Nephron progenitor cell (in vitro differentiated cells): ENCODE results near the gene SPATA33.
"Not testable (repeated sequence)": the region's sequence is repeated elsewhere in the genome, so short reads cannot be mapped to it uniquely, and the experiment has no call there.

ENCODE experiments used
- DNase-seq: peaks from one replicate; pipeline ENCODE4 v3.0.0; 2021
- H3K27ac Mint-ChIP-seq: 2 replicates; pipeline ENCODE4 v1.8.0; 2021; ENCODE audit warnings: mild to moderate bottlenecking, moderate library complexity, mixed read lengths
- H3K27me3 Mint-ChIP-seq: 2 replicates; pipeline ENCODE4 v1.8.0; 2021; ENCODE audit warnings: mild to moderate bottlenecking, low read depth, mixed read lengths; ENCODE audit not compliant: poor library complexity
- H3K36me3 Mint-ChIP-seq: 2 replicates; pipeline ENCODE4 v1.8.0; 2021; ENCODE audit warnings: low read depth, mixed read lengths
- H3K4me1 Mint-ChIP-seq: 2 replicates; pipeline ENCODE4 v1.8.0; 2021; ENCODE audit warnings: mixed read lengths
- H3K4me3 Mint-ChIP-seq: 2 replicates; pipeline ENCODE4 v1.8.0; 2021; ENCODE audit warnings: mild to moderate bottlenecking, moderate library complexity, mixed read lengths
- H3K9me3 Mint-ChIP-seq: 2 replicates; pipeline ENCODE4 v1.8.0; 2021; ENCODE audit warnings: mild to moderate bottlenecking, moderate library complexity, mixed read lengths
- CTCF ChIP-seq: fragments of 200-600 bp; sonication (generic); IDR thresholded peaks from 2 replicates; pipeline ENCODE4 v1.5.0; 2021; ENCODE audit warnings: antibody characterized with exemption

SPATA33 gene

GRCh38 chr16:89697616-89698331, 40.1 kb downstream of the SPATA33 start:
- TF ChIP-seq CTCF = no peak
- Mint-ChIP-seq H3K9me3 (no peaks in the 10 kb centered on the region), H3K4me1 (peaks cover 34% of the 10 kb centered on the region), H3K4me3 (no peak overlapping the region), H3K27me3 (peaks cover 8% of the 10 kb centered on the region), H3K27ac (no peak overlapping the region), H3K36me3 (peaks cover 13% of the 10 kb centered on the region)
- DNase-seq = no peak

DNA sequence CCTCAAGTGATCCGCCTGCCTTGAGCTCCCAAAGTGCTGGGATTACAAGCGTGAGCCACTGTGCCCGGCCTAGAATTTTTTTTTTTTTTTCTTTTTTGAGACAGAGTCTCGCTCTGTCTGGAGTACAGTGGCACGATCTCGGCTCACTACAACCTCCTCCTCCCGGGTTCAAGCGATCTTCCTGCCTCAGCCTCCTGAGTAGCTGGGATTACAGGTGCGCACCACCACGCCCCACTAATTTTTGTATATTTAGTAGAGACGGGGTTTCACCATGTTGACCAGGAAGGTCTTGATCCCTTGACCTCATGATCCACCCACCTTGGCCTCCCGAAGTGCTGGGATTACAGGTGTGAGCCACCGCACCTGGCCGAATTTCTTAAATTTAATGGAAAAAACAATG, 41.1 kb downstream of the SPATA33 start:
- H3K4me3 Mint-ChIP-seq, H3K27ac Mint-ChIP-seq: not testable (repeated sequence)
- H3K27me3 Mint-ChIP-seq = peaks cover 14% of the 10 kb centered on the region

GRCh38 chr16:89699629-89700099, 42.0 kb downstream of the SPATA33 start:
- H3K4me1 Mint-ChIP-seq = peaks cover 32% of the 10 kb centered on the region
- not testable (repeated sequence) for H3K27ac Mint-ChIP-seq, DNase-seq, H3K9me3 Mint-ChIP-seq, H3K36me3 Mint-ChIP-seq
- H3K27me3 Mint-ChIP-seq = peaks cover 20% of the 10 kb centered on the region
- peak overlapping the region; percentile 66 for H3K4me3 Mint-ChIP-seq

More for the DNA sequence above, 41.1 kb downstream of the SPATA33 start:
- H3K36me3 Mint-ChIP-seq, DNase-seq, H3K9me3 Mint-ChIP-seq: not testable (repeated sequence)
- peaks cover 33% of the 10 kb centered on the region for H3K4me1 Mint-ChIP-seq

DNA sequence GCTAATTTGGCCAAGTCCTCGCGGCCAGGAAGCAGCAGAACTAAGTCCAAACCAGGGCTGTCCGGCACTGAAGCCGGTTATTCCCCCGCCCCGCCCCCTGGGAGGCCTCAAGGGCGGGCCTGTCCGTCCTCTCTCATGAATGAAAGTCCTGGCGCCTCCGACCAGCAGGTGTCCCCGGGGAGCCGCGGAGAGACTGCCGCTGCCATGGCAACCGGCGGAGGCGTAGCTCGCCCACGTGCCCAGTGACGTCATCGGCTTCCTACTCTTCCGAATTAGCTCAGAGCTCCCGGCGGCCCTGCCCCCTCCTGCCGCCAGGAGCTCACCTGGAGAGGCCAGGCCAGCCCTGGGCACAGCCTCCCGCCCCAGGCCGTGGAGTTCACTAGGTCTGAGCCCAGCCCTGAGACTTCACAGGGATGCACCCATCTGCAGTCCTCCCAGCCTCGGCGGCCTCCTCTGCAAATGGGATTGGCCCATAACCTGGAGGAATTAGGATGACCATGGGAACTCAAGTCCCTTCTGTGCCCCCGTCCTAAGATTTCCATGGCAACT, 42.5 kb downstream of the SPATA33 start:
- H3K27me3 Mint-ChIP-seq = peaks cover 25% of the 10 kb centered on the region
- TF ChIP-seq CTCF = peak; percentile 57
- H3K4me1 Mint-ChIP-seq = peaks cover 27% of the 10 kb centered on the region
- H3K4me3 Mint-ChIP-seq = peak overlapping the region; percentile 66
- peak; percentile 99 for DNase-seq
- no peaks in the 10 kb centered on the region for H3K9me3 Mint-ChIP-seq
- H3K27ac Mint-ChIP-seq = no peak overlapping the region
- H3K36me3 Mint-ChIP-seq = peaks cover 6% of the 10 kb centered on the region

DNA sequence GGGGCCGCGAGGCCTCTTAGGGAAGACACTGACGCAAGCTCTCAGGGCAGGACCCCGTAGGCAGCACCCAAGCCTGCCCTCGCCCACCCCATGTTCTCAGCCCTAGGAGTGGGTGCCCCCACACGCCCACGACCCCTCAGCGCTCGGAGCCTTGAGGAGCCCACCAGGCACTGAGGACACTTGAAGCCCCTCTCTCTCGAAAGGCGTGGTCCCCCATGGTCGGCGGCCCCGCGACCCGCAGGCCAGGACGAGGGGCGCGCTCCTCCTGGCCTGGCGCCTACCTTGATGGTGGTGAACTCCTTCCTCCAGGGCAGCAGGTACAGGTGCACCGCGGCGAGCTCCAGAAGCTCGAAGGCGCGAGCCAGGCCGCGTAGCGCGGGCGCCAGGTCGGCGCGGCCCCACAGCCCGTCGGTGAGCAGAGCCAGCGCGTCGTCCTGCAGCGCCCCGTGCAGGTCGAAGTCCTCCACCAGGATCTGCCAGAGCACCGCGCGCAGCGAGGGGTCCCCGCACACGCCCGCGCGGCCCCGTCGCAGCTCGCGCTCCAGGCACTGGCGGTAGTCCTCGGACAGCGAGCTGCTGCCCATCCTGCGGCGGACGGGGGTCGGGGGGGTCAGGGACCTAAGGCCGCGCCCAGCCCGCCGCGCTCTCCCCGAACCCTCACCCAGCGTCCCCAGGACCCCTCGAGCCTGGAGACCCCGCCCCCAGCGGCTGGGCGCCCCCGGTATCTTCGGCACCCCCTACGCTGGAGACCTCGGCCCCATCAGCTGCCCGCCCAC, 43.2 kb downstream of the SPATA33 start:
- H3K4me1 Mint-ChIP-seq = peaks cover 21% of the 10 kb centered on the region
- no peak overlapping the region for H3K27ac Mint-ChIP-seq
- peaks cover 27% of the 10 kb centered on the region for H3K27me3 Mint-ChIP-seq
- H3K36me3 Mint-ChIP-seq = peaks cover 6% of the 10 kb centered on the region
- no peak for TF ChIP-seq CTCF
- H3K4me3 Mint-ChIP-seq = peak overlapping the region; percentile 78
- no peaks in the 10 kb centered on the region for H3K9me3 Mint-ChIP-seq
- DNase-seq = peak; percentile 53

DNA sequence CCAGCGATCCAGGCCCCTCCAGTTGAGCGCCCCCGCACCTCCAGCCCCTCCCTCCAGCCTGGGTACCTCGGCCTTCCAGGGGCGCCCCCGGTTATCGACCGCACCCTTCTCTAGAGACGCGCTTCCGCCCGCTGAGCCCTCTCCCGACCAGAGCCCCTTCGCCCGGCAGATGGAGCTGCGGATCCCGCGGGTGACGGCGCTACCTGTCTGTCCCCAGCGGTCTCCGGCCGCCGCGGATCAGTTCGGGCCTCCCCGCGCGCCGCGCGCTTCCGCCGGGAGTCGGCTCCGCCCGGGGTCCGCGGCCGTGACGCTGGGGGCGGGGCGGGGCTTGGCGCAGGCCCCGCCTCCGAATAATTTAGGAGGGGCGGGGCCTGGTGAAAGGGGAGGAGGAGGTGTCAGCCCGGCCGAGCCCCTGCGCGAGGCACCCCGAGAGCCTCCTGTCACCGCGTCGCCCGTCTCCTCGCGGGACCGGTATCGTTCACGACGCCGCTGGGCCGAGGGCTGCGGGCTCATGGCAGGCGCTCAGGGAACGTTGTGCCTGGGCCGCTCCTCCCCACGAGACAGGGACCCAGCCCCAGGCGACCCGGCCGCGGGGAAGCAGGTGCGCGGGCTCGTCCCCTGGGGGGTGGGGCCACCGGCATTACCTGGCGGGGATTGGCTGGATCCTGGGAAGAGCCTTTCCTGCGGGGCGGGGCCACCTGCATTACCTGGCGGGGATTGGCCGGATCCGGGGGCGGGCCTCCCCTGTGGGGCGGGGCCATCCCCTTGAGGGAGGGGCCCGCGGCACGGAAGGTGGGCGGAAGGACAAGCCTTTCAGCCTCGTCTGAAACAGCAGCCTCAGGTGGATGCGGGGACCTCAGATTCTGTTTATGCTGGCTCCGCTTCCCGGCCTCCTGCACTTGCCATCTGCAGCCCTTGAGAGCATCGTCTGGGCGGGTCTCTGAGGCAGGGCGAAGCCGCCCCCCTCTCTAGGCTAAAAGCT, 44.1 kb downstream of the SPATA33 start, which contains the start of gene SPATA2L:
SPATA2L (minus strand) TSS at position 281 of the 982 bp plus-strand sequence. CDS start 473 bp downstream, outside the sequence.
- Mint-ChIP-seq H3K27ac (no peak within 1 kb of the TSS), H3K4me3 (peak within 1 kb of the TSS; percentile 78), H3K27me3 (peaks cover 27% of the 10 kb centered on the region), H3K36me3 (peaks cover 6% of the 10 kb centered on the region), H3K4me1 (peaks cover 20% of the 10 kb centered on the region), H3K9me3 (no peaks in the 10 kb centered on the region)
- DNase-seq = peak; percentile 96
- no peak for TF ChIP-seq CTCF
